ENCODE data around the gene NOBOX. TPM values are rescaled to one million over a fixed set of nuclear protein-coding genes. Genes with fewer than 3 reads are reported as not detected.

NOBOX gene
- total RNA-seq, 1 experiment from 2014 or later, result not detected

DNA sequence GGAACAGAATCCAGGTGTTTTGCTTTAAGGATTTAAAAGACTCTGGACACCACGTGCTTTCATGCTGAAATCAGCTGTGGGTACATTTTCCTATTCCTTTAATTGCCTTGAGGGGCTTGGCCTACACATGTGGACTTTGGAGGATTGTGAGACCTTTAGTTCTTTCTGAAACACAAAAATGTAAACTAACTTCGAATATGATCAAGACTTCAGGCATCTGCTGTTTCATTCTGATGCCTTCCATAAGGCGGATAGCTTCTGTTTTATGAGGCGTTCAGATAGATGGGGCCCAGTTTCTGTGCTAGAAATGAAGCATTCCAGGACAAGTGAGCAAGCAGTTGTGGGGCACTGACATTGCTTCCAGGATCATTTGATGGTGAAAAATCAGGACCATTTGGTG, 1.5 kb upstream of the NOBOX start:
- Histone ChIP-seq H3K36me3 (ENCODE audit: low read depth, low read length) (no peaks in the 10 kb centered on the region), H3K79me2 (ENCODE audit: low read length) (no peaks in the 10 kb centered on the region), H4K20me1 (ENCODE audit: low read length) (no peaks in the 10 kb centered on the region), H3K9me3 (ENCODE audit: low read length) (no peaks in the 10 kb centered on the region), H3K27ac (ENCODE audit: low read length) (no peak overlapping the region), H2AFZ (ENCODE audit: low read length) (no peak overlapping the region), H3K27me3 (ENCODE audit: low read length) (peaks cover 3% of the 10 kb centered on the region; the same call in 1 of the 2 replicates), H3K4me2 (ENCODE audit: low read length) (no peak overlapping the region), H3K9ac (ENCODE audit: low read length) (no peak overlapping the region), H3K4me3 (ENCODE audit: low read length) (no peak overlapping the region), H3F3A (ENCODE audit: low read length, unreplicated experiment) (no peaks in the 10 kb centered on the region), H3K4me1 (ENCODE audit: insufficient read depth, low read length) (no peaks in the 10 kb centered on the region), H3K9me2 (replicated peaks; ENCODE audit: low read length) (no peaks in the 10 kb centered on the region)
- ChIA-PET CTCF (no interaction called here), POLR2A (ENCODE audit: unreplicated experiment) (no interaction called here)
- intact Hi-C loops (cut with micrococcal nuclease), result loop anchor here (5.0 kb wide), 1 partner anchor 32 kb away; no protein-coding TSS in a partner anchor
- TF ChIP-seq EZH2phosphoT487 (IDR thresholded peaks at IDR 0.05; ENCODE audit: borderline replicate concordance, low read length) (no peak), CTCF (conservative IDR thresholded peaks at IDR 0.05; ENCODE audit: low read depth, low read length) (no peak), EZH2 (IDR thresholded peaks at IDR 0.05; ENCODE audit: low read length, unreplicated experiment) (no peak)
- no TSS peak for BruUV-seq (replicated peaks)
- ATAC-seq, result no peak
- no peak for DNase-seq

GRCh38 chr7:144403102-144403501, 391 bp downstream of the NOBOX start:
- intact Hi-C loops (cut with micrococcal nuclease), result loop anchor here (5.0 kb wide), 1 partner anchor 34 kb away; no protein-coding TSS in a partner anchor

More at GRCh38 chr7:144403102-144403501, 391 bp downstream of the NOBOX start:
- no peak overlapping the region for H3K4me2 ChIP-seq (ENCODE audit: low read length)
- no peak overlapping the region for H3K9ac ChIP-seq (ENCODE audit: low read length)
- H3K27me3 ChIP-seq (ENCODE audit: low read length), result peaks cover 3% of the 10 kb centered on the region; the same call in 1 of the 2 replicates
- no peak for ATAC-seq
- no peaks in the 10 kb centered on the region for H3K36me3 ChIP-seq (ENCODE audit: low read depth, low read length)
- no peaks in the 10 kb centered on the region for H3K79me2 ChIP-seq (ENCODE audit: low read length)
- BruUV-seq (replicated peaks), result no TSS peak
- no peaks in the 10 kb centered on the region for H4K20me1 ChIP-seq (ENCODE audit: low read length)
- no peaks in the 10 kb centered on the region for H3K4me1 ChIP-seq (ENCODE audit: insufficient read depth, low read length)
- H3K4me3 ChIP-seq (ENCODE audit: low read length), result no peak overlapping the region
- no peak overlapping the region for H2AFZ ChIP-seq (ENCODE audit: low read length)
- no peaks in the 10 kb centered on the region for H3F3A ChIP-seq (ENCODE audit: low read length, unreplicated experiment)
- TF ChIP-seq CTCF (conservative IDR thresholded peaks at IDR 0.05; ENCODE audit: low read depth, low read length), result no peak
- TF ChIP-seq EZH2phosphoT487 (IDR thresholded peaks at IDR 0.05; ENCODE audit: borderline replicate concordance, low read length), result no peak
- TF ChIP-seq EZH2 (IDR thresholded peaks at IDR 0.05; ENCODE audit: low read length, unreplicated experiment), result no peak
- POLR2A ChIA-PET (ENCODE audit: unreplicated experiment), result no interaction called here
- H3K9me2 ChIP-seq (replicated peaks; ENCODE audit: low read length), result no peaks in the 10 kb centered on the region
- CTCF ChIA-PET, result no interaction called here
- H3K9me3 ChIP-seq (ENCODE audit: low read length), result no peaks in the 10 kb centered on the region
- DNase-seq, result no peak
- no peak overlapping the region for H3K27ac ChIP-seq (ENCODE audit: low read length)

All from PC-3 (cell line).